ENCODE results near the gene NUP210L.
A peak's percentile ranks its signal among the peaks of the same experiment; 100 is the strongest.

The NUP210L gene

DNA sequence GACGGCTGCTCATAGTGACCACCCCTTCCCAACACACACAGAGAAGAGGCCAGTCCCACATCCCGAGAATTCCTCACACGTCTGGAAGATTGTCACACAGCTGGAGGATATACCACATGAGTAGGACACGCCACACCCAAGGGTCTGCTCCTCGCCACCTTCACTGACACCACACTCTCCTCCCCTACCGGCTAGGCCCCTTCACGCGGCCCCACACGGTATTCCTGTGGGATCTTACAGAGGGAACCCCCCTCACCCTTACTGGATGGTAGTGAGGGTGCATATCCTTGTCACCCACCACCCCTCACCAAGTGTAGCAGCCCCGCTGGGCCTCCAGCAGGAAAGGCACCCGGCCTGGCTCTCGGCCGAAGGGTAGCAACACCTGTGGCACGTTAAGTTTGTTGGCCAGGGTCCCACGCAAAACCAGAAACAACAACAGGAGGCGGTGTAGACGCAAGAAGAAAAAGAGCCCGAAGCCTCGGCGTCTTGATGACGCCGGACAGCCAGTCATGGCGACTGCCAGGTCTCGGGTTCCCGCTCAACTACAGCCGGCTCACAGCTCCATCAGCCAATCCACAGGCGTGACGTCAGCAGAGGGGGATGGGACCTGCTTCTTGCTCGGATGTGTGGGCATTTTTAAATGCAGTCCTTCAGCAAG is at the start of gene NUP210L:
Gene NUP210L (minus strand): TSS at position 540 of the 658 bp plus-strand sequence.
- no peak for DNase-seq

GRCh38 chr1:154199563-154199879 is 44.6 kb upstream of the NUP210L start:
- no peak for DNase-seq

DNA sequence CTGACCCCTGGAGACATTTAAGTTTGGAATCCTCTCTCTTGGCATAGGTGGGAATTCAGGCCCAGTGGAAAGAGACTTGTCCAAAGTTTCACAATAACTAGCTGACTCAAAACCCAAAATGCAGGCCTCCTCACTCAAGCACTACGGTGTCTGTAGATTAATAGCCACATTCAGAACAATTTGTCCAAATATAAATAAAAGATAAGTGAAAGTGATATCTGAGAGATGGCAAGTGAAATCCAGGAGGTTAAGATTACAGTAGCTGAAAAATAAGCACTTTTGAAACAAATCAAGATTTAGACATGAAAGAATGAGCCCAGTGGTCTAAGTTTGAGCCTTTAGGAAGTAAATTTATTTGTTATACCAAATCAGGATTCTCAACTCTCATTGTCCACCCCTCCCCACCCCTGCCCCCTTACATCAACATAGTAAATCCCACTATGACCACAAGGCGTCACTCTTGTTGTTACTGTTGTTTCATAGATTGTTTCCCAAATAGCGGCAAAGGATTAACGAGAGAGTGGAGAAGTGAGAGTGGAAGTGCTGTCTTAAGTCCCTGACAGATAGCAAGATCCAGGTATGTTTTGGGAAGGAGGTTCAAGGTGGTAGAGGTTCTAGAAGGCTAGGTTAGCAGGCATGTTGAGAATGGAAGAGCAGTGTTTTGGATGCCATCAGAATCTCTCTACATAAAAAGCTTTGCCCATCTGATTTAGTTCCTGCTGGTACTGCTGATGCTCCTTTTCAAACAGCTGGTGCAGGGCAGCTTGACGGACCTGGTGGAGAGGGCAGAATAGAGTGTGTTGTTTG is 44.1 kb upstream of the NUP210L start:
- peak; percentile 24 for DNase-seq

GRCh38 chr1:154193821-154194220 is 38.9 kb upstream of the NUP210L start:
- no peak for DNase-seq

DNA sequence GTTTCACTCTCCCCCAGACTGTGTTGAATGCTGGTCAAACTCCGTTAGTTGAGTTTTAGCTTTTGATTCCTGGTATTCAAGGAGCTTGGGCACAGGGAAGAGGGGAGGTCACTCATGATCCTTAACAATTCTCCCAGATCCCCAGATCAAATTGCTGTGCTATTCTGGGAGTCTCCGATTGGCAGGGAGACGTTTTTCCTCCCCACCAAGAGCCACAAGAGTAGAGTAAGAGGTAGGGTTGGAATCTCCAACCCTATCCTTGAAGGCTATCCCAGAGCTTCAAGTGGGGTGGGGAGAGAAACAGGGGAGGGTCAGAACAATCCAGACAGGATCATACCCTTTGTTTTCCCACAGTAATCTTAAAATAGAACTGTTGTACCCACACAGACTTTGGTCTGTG is 37.6 kb upstream of the NUP210L start:
- no peak for DNase-seq

- DNase-seq = no peak
These were observed 37.2 kb upstream of the NUP210L start, which contains the start of gene TPM3 for GRCh38 chr1:154191990-154192461. Gene TPM3 (minus strand): TSS chr1:154192100. CDS start chr1:154192018, 82 bp downstream.

DNA sequence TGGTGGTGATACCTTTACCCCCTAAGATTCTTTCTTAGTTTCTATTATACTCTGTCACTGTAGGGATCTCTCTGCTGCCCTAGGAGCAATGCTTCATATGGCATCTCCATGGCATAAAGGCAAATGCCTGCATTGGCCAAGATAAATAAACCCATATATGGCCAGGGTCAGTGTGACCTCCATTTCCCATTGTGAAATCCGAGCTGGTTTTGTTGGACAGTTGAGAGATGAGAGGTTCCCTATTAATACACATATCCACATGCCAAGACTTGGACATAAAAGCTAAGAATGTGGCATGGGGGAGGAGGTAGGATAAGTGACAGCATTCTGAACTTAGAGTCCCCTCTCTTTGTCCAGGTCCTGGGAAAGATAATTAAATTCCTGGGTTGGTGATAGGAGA is 35.7 kb upstream of the NUP210L start:
- no peak for DNase-seq

GRCh38 chr1:154186852-154187501 is 32.1 kb upstream of the NUP210L start:
- DNase-seq = no peak

DNA sequence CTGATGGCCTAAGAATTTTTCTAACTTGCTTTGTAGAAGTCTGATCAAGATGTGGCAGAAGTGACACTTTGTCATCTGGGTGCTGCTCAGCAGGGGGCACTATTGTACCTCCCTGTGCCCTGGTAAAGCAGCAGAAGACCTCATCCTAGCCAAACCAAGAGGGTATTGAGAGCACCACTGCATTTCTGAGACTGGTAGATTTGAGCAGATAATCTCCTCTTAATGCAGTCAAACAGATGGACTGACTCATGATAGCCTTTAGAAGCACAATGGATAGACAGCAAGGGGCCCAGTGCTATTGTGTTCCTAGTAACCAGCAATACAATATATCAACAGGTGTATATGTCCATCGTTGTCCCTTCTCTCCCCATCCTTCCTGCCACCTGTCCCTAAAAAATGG is 31.3 kb upstream of the NUP210L start:
- peak; percentile 63 for DNase-seq

- DNase-seq = peak; percentile 91
These were observed 28.4 kb upstream of the NUP210L start for GRCh38 chr1:154183046-154183915.

GRCh38 chr1:154182344-154183045 is 27.6 kb upstream of the NUP210L start:
- peak; percentile 79 for DNase-seq

GRCh38 chr1:154181944-154182343 is 27.1 kb upstream of the NUP210L start:
- DNase-seq = no peak

DNA sequence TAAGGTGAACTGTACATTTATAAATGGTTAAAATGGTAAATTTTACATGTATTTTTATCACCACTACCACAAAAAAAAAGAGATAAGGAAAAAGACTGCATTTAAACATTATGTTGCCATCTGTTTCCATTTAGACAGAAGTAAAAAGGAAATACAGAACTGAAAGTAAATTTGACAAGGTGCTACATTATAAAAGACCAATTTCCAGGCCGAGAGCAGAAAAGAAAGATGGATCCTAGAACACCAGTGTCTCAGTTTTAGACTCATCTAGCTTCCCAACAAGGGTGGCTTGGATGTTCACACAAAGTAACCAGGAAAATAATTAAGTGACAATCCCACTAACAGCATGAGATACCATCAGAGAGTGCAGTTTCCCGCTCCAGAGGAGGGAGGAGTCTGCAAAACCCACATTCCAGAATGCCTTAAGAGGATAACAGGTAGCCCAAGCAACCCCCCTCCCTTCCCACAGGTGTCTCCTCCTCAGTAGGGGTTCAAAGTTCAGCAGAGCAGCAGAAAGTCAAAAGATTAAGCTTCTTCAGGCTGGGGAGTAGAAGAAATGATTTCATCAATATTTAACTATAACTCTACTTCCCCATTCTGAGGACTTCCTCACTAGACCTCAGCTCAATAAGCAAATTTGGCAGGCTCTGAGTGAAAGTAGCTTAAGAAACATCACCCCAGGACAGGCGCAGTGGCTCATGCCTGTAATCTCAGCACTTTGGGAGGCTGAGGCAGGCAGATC is 25.2 kb upstream of the NUP210L start:
- DNase-seq = peak; percentile 36

DNA sequence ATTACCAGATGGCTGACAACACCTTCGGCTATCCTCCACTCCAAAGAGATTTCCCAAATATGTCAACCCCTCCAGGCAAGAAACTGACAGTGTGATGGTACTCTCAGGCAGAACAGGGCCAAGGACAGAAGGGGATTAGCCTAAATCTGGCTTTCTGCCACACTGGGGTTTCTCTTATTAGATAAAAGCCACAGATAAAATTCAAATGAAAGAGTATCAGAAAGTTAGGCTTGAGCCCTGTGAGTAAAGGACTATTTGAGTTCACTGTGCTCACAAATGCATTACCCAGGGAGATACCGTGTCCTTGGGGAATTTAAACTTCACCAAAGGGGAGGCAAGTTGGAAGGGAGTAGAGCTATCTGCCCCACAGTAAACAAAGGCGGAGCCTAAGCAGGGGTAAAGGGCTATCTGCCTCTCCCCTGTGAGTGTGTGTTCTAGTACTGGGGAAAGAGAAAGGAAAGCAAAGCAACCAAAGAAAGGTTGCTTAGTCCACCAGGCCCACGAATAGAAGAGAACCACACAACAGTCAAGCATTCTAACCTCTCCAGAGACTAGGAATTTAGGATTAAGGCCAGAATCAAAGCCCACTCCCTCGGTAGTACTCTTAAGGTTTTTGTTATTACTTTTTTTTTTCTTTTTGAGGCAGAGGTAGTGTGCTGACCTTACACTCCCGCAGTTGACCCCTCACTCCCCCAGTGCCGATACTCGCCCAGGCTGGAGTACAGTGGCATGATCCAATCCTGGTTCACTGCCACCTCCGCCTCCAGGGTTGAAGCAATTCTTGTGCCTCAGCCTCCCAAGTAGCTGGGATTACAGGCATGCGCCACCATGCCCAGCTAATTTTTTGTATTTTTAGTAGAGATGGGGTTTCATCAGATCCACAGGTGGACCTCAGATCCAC is 24.3 kb upstream of the NUP210L start:
- DNase-seq = no peak

- DNase-seq = no peak
These were observed 23.1 kb upstream of the NUP210L start for GRCh38 chr1:154178013-154178412.

- no peak for DNase-seq
These were observed 21.5 kb upstream of the NUP210L start for GRCh38 chr1:154176337-154176736.

DNA sequence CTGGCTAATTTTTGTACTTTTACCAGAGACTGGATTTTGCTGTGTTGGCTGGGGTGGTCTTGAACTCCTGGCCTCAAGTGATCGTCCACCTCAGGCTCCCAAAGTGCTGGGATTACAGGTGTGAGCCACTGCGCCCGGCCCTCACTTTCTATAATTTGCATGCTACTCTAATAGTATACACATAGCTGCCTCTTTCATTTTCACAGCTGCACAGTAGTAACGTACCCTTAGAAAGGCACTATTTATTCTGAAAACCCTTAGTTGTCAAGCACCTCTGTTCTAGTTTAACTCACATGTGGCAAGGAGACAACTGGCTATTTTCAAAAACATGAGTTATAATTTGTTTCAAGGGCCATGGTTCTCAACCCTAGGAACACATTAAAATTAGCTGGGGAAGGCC is 19.8 kb upstream of the NUP210L start:
- no peak for DNase-seq

DNA sequence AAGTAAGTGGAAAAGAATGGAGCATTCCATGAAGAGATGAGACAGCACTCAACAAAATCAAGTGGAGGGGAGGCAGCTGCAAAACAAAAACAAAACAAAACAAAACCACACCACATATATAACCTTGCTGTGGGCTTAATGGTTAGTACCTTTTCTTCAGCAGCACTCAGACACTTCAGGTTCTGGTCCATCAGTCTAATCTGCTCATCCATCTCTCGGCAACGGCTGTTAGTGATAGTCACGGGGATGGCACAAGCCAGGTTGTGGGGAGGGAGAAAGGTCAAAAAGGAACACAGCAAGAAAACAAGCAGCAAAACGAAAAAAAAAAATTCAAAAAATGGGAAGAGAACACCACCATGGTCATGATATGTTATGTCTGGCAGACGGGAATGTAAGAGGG is 17.0 kb upstream of the NUP210L start:
- DNase-seq = no peak

DNA sequence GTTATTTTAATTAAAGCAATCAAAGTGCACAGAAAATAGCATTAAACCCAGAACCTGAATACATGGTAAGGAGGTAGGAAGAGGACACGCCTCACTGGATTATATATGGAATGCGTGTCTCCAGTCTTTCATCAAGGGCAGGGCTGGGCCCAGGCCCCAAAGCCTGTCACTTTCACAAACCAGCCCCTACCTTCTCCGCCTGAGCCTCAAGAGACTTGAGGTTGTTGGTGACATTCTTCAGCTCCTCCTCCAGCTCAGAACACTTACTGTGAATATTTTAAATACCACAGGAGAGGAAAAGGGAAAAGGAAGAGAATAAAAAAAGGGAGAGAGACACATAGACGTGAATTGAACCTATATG is 16.3 kb upstream of the NUP210L start:
- DNase-seq = no peak

- DNase-seq = no peak
These were observed 15.8 kb upstream of the NUP210L start for GRCh38 chr1:154170547-154171222.
